Measurements from ENCODE around the gene PRSS22.

Gene PRSS22

DNA sequence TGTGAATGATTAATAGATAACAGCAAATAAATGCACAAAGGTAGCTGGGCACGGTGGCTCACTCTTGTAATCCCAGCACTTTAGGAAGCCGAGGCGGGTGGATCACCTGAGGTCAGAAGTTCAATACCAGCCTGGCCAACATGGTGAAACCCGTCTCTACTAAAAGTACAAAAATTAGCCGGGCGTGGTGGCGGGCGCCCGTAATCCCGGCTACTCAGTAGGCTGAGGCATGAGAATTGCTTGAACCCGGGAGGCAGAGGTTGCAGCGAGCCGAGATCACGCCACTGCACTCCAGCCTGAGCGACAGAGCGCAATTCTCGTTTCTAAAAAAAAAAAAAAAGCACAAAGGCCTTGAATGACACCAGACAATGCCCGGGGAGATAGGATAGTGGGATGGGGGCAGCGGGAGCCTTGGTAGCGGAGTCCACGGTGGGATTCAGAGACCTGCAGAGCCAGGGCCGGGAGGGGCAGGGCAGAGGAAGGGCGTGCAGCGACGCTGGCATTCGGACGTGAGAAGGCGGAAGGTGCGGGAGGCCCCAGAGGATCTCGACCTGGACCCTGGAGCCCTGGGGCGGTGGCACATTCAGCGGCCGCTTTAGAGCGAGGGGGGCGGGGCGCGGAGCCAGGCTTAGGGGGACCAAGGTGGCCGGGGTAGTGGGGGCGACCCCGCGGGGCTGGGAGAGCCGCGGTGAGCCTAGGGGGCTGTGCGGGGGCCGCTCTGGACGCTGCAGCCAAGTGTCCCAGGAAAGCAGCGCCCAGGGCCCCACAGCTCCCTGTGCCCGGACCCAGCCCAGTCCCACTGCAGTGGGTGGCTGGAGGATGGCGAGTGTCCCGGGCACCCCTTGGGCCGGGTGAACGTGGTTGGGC lies 24.0 kb upstream of the PRSS22 start:
- no peak for DNase-seq (ENCODE audit: low read depth in 1 of 2, low spot score in 1 of 2)

DNA sequence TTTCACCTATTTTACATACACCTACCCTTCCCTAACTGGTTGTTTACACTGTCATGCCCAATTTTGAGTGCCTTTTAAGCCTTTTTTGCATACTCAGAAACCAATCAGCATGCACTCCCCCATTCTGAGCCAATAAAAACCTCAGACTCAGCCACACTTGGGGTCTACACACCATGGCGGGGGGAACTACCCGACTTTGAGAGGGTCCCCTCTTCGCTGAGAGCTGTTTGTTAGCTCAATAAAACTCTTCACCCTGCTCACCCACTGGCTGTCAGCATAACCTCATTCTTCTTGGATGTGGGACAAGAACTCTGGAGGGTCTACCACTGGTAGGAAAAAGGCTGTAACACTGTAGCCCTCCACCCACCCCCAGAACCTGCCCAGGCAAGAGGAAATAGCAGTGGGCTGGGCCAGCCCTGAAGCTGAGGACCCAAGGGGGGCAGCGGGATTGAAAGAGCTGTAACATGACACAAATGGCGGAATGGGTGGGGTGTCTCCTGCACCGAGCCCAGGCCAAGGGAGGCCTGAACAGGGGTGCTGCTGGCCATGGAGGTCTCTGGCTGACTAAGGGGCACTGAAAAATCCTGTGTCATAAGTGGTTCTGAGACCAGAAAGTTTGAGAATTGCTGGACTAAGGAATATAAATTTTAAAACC lies 22.0 kb upstream of the PRSS22 start:
- no peak for DNase-seq (ENCODE audit: low read depth in 1 of 2, low spot score in 1 of 2)

DNA sequence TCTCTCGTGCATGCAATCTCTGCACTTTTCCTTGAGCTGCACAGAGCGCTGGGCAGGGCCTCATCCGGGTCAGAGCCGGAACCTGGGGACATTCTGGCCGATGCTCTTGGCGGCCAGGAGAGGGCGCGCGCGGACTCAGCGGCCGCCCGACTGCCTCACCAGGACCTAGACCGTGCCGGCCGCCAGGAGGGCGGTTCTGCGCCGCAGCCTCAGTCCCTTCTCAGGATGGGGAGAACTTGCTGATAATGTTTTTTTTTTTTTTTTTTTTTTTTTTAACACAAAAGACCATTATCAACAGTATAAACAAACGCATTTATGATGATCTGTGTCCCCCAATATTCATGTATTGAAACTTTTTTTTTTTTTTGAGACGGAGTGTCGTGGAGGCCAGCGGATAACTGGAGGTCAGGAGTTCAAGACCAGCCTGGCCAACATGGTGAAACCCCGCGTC lies 17.0 kb upstream of the PRSS22 start:
- DNase-seq (ENCODE audit: low read depth in 1 of 2, low spot score in 1 of 2), result peak; percentile 33 to 58

DNA sequence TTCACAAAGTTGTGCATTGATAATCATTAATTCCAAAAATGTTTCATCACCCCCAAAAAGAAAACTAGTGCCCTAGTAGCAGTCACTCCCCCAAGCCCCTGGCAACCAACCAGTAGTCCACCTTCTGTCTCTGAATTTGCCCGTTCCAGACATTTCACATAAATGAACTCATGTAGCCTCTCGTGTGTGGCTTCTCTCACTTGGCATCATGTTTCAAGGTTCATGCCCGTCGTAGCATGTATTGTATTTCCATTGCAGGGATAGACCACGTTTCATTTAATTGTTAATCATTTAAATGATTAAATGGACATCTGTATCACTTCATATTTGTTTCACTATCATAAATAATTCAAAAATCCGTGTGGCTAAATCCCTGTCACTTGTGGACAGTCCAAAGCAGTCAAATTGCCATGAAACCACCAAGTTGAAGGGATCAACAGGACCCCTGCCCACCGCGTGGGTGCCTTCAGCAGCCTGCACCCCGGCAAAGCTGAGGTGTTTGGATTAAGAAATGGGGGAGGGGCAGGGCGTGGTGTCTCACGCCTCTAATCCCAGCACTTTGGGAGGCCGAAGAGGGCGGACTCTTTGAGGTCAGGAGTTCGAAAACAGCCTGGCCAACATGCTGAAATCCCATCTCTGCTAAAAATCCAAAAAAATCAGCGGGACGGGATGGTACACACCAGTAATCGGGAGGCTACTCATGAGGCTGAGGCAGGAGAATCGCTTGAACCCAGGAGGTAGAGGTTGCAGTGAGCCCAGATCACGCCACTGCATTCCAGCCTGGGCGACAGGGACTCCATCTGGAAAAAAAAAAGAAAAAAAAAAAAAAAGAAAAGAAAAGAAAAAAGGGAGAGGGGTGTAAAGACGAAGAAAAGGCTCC lies 16.3 kb upstream of the PRSS22 start:
- DNase-seq (ENCODE audit: low read depth in 1 of 2, low spot score in 1 of 2), result no peak

DNA sequence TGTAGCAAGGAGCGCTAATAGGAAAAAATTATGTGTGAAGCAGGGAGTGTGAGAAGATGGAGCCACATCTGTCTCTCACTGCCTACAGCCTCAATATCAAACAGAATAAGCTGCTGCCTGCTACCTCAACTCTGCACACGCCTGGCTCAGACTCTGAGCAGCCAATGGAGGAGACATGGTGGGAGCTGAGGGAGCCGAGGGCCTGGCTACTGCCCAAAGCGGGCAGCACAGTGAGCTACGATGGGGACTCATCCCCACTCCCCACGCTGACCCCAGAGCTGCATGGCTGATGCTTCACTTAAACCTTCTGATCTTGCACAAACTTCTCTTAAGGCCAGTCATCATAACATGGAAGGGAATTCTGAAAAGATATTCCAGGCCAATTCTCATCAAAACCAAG lies 14.0 kb upstream of the PRSS22 start:
- DNase-seq (ENCODE audit: low read depth in 1 of 2, low spot score in 1 of 2), result no peak

DNA sequence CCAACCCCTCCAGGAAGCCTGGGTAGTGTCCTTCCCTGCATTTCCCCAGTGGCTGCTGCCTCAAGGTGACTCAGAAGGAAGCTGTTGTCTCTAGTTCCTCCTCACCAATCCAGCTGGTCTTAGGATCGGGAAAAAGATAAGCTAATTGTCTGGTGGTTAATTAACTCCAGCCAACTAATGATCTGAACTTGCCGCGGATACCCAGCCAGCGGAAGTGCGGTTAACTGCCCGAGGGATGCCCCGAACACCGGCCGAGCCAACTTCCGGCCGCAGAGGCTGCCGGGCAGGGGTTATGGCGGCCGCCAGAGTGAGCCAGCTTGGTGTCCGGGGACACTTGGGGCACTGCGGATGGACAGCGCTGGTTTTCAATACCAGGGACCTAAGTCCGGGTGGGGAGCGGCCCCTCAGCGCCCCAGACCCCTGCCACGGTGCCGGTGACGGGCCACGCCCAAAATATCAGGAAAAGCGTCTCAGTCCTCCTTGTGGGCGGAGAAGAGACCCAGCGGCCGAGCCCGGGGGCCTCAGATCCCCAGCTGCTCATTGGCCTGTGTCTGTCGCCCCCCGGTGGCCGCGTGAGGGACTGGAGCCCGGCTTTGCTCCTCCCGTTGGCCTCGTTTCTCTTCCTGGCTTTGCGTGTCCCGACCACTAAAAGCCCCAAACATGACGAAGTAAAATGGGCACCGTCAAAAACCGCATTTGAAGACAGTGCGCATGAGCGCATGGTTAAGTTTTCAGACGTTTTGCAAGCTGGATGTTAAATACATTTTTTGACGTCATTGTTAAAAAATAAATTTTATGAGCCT lies 10.2 kb upstream of the PRSS22 start:
- DNase-seq (ENCODE audit: low read depth in 1 of 2, low spot score in 1 of 2), result peak; percentile 95 to 96

DNA sequence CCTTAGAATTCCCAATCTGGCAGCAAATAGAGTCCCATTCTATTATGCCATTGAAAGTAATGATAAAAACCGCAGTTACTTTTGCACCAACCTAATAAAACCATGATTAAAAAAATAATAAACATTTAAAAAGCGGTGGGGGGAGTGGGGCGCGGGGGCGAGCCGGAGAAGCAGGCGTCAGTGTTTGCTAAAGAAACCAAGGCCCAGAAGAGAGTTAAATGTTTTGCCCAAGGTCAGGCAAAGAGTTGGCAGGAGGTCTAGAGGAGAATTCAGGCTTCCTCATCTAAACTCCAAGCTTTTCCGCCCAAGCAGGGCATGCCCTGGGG lies 9.7 kb upstream of the PRSS22 start:
- no peak for DNase-seq (ENCODE audit: low read depth in 1 of 2, low spot score in 1 of 2)

DNA sequence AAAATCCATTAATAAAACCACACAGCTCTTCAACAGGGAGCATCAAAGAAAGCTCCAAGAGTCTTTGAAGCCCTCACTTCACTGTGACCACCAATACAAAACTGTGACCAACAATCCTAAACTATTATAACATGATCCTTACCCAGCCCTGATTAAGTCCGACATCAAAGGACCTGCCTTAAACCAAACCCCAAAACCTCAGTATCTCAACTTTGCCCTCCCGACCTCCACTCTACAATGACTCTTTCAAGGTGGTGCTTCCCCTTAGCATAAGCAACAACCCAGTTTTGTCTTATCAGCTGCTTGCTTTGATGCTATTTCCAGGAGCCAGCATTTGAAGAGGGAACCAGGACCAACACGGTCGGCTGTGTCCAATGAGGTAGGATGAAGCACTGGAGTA lies 8.5 kb upstream of the PRSS22 start:
- no peak for DNase-seq (ENCODE audit: low read depth in 1 of 2, low spot score in 1 of 2)

DNA sequence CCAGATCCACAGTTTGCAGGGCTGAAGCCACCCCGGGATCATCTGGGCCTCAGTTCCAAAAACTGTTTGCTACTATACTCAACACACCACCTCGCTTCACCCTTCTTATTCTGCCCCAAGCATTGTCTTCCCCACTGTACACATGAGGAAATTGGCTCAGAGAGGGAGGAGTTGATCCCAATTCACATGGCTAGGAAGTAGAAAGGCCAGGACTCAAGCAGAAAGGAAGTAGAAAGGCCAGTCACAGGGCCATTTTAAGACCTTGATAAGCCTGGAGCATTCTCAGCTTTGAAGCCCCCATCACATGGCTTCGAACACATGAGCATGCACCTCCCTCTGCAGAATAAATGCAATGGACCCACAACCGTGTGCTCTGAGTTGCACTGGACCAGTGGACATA lies 7.7 kb upstream of the PRSS22 start:
- no peak for DNase-seq (ENCODE audit: low read depth in 1 of 2, low spot score in 1 of 2)

DNA sequence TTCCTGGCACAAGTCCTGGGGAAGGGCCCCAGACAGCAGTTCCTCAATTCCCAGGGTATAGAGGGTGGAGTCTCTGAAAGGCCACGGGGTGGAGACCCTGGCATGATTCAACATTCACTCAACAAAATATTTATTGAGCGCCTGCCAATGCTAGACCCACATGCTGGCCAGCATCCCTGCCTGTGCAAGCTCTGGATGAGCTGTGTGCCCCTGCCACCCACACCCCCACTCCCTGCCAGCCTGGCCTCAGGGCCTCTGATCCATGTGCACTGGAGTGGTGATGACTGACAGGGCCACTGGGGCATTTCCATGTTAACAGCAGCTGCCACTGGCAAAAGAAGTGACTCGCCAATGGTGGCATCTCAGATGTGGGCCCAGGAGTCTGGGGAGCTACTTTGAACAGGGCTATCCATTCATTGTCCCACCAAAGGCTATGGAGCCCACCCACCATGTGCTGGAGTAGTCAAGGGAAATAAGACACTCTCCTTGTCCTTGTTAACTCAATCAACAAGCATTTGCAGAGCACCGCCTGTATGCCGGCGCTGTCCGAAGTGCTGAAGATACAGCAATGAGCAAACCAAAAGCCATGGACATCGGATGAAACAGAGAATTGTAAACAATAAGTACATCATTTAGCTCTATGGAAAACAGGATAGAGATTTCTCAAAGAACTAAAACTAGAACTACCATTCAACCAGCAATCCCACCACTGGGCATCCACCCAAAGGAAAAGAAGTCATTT lies 3.0 kb upstream of the PRSS22 start:
- DNase-seq (ENCODE audit: low read depth in 1 of 2, low spot score in 1 of 2), result no peak

DNA sequence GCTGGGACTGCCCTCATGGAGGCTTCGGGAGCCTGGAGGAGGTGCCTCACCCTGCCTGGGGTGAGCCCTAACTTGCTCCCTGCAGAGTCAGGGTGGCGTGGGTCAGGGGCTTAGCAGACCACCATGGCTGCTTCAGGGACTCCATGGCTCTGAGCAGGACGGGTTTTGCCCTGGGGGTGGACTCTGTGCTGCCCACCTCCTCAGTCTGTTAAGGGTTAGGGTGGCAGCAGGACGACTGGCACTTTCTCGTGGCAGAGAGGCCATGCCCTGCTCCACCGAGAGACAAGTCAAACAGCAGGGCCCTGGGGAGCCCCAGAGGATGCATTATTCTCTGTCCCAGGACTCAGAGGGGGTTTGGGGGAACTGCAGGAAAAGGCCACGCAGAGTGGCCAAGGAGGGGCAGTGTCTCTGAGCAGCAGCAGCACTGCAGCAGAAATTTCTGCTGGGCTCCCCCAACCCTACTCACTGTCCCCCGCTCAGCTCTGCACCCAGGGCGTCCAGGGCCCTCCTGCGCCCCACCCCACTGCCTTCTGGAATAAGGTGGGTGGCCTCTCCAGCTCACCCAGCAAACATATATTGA lies 1.8 kb upstream of the PRSS22 start:
- DNase-seq (ENCODE audit: low read depth in 1 of 2, low spot score in 1 of 2), result no peak

DNA sequence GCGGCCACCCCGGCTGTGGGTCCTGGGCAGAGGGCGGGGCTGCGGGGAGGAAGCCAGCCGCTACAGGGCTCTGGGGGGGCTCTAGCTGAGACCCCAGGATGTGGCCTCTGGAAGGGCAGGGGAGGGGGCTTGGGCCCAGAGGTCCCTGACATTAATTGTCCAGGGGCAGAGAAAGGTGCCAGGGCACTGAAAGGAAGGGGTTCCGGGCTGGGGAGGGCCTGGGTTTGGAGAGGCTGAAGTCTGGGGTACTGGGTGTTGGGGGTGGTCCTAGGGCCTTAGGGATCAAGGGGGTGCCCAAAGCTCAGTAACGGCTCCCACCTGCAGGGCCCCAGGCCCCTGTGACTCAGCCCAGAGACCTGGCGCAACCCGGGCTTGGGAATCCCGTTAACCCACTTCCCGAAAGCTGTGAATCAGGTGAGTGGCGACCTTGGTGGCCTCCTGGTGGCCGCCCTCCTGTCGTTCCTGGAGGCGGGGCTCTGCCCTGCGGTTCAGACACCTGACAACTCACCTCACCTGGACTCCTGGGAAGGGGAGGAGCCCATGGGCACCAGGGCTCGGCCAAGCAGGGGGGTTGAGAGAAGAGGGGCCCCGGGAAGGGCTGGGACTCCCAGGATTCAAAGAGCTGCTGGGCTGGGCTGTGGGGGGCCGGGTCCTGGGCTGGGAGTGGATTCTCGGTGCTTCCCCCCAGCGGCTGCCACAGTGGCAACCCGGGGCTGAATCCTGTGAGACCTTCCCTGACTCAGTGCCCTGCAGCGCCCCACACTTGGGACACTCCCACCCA lies 465 bp upstream of the PRSS22 start:
- no peak for DNase-seq (ENCODE audit: low read depth in 1 of 2, low spot score in 1 of 2)

DNA sequence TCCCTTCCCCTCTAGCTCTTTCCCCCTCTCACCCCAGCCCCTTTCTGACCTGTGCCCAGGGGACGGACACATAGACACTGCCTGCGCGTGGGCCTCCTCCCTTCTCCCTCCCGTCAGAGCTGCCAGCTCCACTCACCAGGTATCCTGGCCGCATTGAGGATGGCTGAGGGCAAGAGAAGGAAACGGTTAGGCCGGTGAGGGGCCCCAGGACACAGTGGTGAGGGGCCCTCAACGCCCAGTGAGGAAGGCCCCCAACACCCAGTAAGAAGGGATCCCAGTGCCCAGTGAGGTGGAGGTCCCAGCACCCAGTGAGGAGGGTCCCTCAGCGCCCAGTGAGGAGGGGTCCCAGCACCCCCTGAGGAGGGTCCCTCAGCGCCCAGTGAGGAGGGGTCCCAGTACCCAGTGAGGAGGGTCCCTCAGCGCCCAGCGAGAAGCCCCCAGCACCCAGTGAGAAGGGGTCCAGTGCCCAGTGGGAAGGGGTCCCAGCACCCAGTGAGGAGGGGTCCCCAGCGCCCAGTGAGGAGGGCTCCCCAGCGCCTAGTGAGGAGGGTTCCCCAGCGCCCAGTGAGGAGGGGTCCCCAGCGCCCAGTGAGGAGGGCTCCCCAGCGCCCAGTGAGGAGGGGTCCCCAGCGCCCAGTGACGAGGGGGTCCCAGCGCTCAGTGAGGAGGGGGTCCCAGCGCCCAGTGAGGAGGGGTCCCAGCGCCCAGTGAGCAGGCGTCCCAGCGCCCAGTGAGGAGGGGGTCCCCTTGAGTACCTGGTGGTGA lies 1.1 kb downstream of the PRSS22 start:
- no peak for DNase-seq (ENCODE audit: low read depth in 1 of 2, low spot score in 1 of 2)

DNA sequence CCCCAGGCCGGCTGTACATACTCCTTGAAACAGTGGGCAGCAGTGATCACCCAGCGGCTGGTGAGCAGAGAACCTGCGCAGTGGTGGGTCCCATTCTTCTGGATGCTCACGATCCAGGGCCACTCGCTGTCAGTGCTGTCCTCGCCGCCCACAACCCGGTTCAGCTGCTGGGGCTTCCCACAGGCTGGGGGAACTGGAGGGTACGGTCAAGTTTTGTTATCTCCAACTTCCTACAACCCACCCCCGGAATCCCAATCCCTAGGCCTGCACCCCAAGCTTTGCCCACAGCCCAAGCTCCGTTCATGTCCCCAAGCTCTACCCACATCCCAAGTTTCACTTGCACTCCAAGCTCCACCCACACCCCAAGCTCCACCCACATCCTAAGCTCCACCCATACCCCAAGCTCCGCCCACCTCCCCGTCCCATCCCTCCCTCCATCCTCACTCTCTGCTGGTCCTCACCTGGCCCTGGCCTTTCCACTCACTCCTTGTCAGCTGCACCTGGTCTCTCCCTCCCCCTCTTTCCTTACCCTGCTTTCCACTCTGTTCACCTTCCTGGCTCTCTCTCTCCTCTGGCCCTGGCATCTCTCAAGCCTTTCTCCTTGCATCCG lies 1.8 kb downstream of the PRSS22 start:
- DNase-seq (ENCODE audit: low read depth in 1 of 2, low spot score in 1 of 2), result no peak

DNA sequence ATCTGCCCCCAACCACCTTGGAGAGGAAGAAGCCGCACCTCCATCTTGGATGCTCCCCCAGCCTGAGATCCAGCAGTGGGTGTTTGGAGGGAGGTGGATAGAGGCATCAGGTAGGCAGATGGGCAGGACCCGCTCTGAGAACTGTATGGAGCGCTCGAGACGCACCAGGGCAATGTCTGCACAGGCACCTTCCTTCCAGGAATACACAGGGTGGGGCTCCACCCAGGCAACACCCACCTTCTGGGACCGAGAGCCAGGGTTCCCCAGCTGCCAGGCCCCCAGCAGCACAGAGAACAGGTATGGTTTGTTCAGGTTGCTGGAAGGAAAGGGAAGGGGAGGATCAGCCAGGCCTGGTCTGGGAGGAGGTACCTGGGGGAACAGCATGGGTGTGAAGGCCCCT lies 2.4 kb downstream of the PRSS22 start:
- no peak for DNase-seq (ENCODE audit: low read depth in 1 of 2, low spot score in 1 of 2)

DNA sequence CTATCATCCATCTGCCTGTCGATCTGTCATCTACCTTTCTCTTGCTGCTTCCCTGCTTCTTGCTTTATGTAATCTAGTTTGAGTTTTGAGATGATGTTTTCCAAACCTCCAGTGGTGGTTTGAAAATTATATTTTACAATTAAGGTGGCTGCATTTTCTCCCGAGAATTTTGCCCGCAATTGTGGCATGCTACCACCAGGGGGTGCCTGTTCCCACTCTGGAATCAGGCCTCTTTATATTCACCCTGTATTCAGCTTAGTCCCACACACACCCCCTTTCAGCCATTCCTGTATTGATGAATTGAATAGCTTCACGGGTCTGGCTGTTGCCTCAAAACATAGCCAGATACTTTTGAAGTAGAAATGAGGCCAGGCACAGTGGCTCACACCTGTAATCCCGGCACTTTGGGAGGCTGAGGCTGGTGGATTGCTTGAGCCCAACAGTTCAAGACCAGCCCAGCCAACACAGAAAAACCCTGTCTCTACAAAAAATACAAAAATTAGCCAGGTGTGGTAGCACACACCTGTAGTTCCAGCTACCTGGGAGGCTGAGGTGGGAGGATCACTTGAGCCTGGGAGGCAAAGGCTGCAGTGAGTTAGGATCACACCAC lies 3.2 kb downstream of the PRSS22 start:
- DNase-seq (ENCODE audit: low read depth in 1 of 2, low spot score in 1 of 2), result no peak

DNA sequence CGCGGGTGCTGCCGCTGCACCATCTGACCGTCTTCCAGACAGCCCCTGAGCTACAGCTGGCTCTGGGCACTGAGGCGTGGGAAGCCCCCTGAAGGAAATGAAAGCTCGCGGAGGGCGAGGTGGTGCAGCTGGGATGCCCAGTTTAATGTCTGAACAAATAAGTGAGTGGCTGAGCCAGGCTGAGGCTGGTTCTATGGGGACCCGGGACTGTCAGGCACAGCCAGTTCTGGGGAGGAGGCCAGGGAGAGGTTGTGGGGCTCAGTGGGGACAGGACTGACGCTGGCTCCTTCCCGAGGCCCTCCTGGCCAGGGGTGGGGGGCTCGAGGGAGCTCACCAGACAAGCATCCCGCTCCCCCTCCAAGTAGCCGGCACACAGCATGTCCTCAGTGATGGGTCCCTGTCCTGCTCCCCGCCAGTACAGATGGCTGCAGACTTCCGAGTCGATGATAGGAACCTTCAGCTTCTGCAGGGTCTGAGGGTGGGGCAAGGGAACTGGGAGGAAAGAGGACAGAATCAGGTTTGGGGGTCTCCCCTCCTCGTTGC lies 4.4 kb downstream of the PRSS22 start:
- DNase-seq (ENCODE audit: low read depth in 1 of 2, low spot score in 1 of 2), result no peak
